ENCODE measurements around the gene C16orf54. TPM values are rescaled to one million over a fixed set of nuclear protein-coding genes. Genes with fewer than 3 reads are reported as not detected.

The C16orf54 gene
- total RNA-seq, 4 donors from 2014 or later, result 0.22 to 0.83 (median 0.37) TPM

DNA sequence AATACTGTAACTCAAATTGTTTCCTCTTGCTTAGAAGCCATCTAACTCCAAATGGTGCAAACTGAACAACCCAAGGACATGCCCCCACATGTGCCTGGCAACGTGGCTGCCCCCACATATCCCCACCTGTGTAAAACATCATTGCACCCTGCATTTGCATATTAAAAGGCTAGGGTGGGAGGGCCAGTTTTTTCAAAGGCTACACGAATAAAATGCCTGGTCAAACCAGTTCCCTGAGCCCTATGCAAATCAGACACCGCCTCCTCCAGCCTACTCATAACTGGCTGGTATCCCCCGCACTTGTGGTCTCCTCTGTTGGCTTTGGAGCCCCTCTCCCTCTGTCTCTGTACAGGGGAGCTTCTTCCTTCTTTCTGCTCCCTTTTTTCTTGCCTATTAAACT is 26.7 kb downstream of the C16orf54 start:
- no peak for DNase-seq
- Histone ChIP-seq H3K36me3 (no peaks in the 10 kb centered on the region), H3K27ac (no peak overlapping the region), H3K27me3 (no peaks in the 10 kb centered on the region), H3K9me3 (no peaks in the 10 kb centered on the region), H3K4me1 (no peaks in the 10 kb centered on the region), H3K4me3 (replicated peaks in 1 of 3) (no peak overlapping the region)
- TF ChIP-seq, protein P1, sequence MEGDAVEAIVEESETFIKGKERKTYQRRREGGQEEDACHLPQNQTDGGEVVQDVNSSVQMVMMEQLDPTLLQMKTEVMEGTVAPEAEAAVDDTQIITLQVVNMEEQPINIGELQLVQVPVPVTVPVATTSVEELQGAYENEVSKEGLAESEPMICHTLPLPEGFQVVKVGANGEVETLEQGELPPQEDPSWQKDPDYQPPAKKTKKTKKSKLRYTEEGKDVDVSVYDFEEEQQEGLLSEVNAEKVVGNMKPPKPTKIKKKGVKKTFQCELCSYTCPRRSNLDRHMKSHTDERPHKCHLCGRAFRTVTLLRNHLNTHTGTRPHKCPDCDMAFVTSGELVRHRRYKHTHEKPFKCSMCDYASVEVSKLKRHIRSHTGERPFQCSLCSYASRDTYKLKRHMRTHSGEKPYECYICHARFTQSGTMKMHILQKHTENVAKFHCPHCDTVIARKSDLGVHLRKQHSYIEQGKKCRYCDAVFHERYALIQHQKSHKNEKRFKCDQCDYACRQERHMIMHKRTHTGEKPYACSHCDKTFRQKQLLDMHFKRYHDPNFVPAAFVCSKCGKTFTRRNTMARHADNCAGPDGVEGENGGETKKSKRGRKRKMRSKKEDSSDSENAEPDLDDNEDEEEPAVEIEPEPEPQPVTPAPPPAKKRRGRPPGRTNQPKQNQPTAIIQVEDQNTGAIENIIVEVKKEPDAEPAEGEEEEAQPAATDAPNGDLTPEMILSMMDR (IDR thresholded peaks at IDR 0.05), result no peak
- no peak for TF ChIP-seq POLR2A (IDR thresholded peaks at IDR 0.05)
- intact Hi-C loops (cut with DNase I), result no loop called here
- WGBS, 2 donors, result 30 to 38% methylated on average over 4 of the region's 4 CpGs

DNA sequence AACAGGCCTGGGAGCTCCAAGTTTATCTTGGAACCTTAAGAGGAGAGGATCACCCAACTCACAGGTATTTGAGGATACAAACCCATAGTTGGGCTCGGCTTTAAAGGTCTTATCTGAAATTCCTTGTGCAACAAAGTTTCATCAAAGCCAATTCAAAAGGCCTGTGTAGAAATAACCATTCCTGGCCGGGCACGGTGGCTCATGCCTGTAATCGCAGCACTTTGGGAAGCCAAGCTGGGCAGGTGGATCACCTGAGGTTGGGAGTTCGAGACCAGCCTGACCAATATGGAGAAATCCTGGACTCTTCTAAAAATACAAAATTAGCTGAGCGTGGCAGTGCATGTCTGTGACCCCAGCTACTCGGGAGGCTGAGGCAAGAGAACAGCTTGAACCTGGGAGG is 28.7 kb downstream of the C16orf54 start:
- no peaks in the 10 kb centered on the region for H3K4me1 ChIP-seq
- TF ChIP-seq, protein P1 (IDR thresholded peaks at IDR 0.05), result no peak
- TF ChIP-seq POLR2A (IDR thresholded peaks at IDR 0.05), result no peak

DNA sequence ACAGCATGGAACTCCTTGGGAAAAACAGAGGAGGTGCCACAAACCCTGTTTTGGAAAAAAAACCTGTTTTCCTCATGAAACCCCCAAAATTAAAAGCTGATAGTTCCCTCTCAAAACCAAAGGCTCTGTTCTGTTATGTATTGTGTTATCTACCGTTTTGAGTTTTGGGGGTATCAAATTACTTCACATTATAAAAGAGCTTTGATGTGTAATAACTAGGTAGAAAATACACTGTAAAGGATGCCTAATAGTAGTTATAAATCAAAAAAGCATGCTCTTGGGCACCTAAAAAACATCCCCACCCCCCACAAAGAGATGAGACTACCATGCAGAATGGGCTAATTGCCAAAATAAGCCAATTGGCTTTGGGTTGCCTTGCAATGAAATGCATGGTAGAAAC is 30.8 kb downstream of the C16orf54 start:
- no peak for DNase-seq
- intact Hi-C loops (cut with DNase I), result no loop called here
- WGBS, 2 donors, result 13 to 28% methylated on average over 1 of the region's 1 CpG
- Histone ChIP-seq H3K27me3 (no peaks in the 10 kb centered on the region), H3K4me3 (replicated peaks in 1 of 3) (no peak overlapping the region), H3K9me3 (no peaks in the 10 kb centered on the region), H3K27ac (no peak overlapping the region), H3K4me1 (no peaks in the 10 kb centered on the region), H3K36me3 (no peaks in the 10 kb centered on the region)
- TF ChIP-seq POLR2A (IDR thresholded peaks at IDR 0.05), result no peak
- TF ChIP-seq, protein P1 (IDR thresholded peaks at IDR 0.05), result no peak

More for the DNA sequence above, 28.7 kb downstream of the C16orf54 start:
- no peaks in the 10 kb centered on the region for H3K36me3 ChIP-seq
- no peak for DNase-seq
- intact Hi-C loops (cut with DNase I), result no loop called here
- 82% methylated on average over 7 of the region's 7 CpGs for WGBS, 2 donors
- H3K9me3 ChIP-seq, result no peaks in the 10 kb centered on the region
- no peak overlapping the region for H3K4me3 ChIP-seq (replicated peaks in 1 of 3)
- H3K27me3 ChIP-seq, result no peaks in the 10 kb centered on the region
- H3K27ac ChIP-seq, result no peak overlapping the region

DNA sequence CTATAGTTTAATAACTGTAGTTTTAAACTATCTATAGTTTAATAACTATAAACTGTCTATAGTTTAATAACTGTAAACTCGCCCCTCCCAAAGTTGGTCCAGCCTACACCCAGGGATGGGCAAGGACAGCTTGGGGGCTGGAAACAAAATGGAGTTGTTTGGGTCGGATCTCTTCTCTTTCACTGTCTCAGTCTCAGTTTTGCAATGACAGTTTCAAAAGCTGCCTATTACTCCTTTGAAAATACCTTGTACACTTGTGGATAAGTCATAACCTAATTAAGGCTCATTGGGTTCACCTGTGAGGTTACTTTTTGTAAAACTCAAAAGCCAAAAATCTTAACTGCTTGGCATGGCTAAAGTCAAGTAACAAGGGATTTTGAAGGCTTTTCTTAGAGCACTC is 31.4 kb downstream of the C16orf54 start:
- WGBS, 2 donors, result 85 to 97% methylated on average over 2 of the region's 2 CpGs
- Histone ChIP-seq H3K4me3 (replicated peaks in 1 of 3) (no peak overlapping the region), H3K27ac (no peak overlapping the region), H3K4me1 (no peaks in the 10 kb centered on the region), H3K27me3 (no peaks in the 10 kb centered on the region), H3K9me3 (no peaks in the 10 kb centered on the region), H3K36me3 (no peaks in the 10 kb centered on the region)
- no peak for DNase-seq
- intact Hi-C loops (cut with DNase I), result no loop called here
- TF ChIP-seq POLR2A (IDR thresholded peaks at IDR 0.05), result no peak
- TF ChIP-seq, protein P1 (IDR thresholded peaks at IDR 0.05), result no peak

DNA sequence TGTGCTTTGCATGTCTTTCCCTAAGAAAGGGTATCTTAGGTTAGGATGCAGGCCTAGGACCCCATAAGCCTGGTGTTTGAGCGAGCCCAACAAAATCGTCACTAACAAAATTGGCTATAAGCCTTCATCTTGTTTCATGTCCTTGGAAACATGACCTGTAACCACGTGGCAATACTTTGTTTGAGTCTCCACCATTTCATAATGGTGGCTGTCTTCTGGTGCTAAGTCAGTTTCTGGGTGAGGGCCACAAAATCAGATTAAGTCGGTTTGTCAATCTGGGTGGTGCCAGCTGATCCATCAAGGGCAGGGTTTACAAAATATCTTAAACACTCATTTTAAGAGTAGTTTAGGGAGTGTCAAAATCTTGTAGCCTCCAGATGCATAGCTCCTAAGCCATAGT is 33.0 kb downstream of the C16orf54 start:
- H3K27ac ChIP-seq, result no peak overlapping the region
- 68 to 80% methylated on average over 4 of the region's 4 CpGs for WGBS, 2 donors
- no peak for TF ChIP-seq POLR2A (IDR thresholded peaks at IDR 0.05)
- TF ChIP-seq, protein P1 (IDR thresholded peaks at IDR 0.05), result no peak

More for the DNA sequence above, 33.0 kb downstream of the C16orf54 start:
- Histone ChIP-seq H3K9me3 (no peaks in the 10 kb centered on the region), H3K4me3 (replicated peaks in 1 of 3) (no peak overlapping the region), H3K36me3 (no peaks in the 10 kb centered on the region), H3K4me1 (no peaks in the 10 kb centered on the region), H3K27me3 (no peaks in the 10 kb centered on the region)
- intact Hi-C loops (cut with DNase I), result no loop called here
- no peak for DNase-seq
